PC-9 (cell line): ENCODE results near the gene PLCL2. TPM values are rescaled to one million over a fixed set of nuclear protein-coding genes. Genes with fewer than 3 reads are reported as not detected.

Source experiments
- BruUV-seq: library from RNA; stranded (reverse); fragments of 400-500 nt; replicated peaks from 2 replicates; lab custom pipeline; 2021; lab: Mats Ljungman, UMichigan
- CTCF ChIA-PET: fragments of 300-600 bp; sonication (Branson Sonifier 250); formaldehyde crosslinking; loops from one replicate; lab custom pipeline; 2022; ENCODE audit warnings: antibody characterized with exemption; lab: Charles Lee
- POLR2A ChIA-PET: fragments of 300-600 bp; sonication (Branson Sonifier 250); formaldehyde crosslinking; loops from one replicate; lab custom pipeline; 2022; ENCODE audit warnings: antibody characterized with exemption; ENCODE audit not compliant: unreplicated experiment; lab: Charles Lee
- DNase-seq, 2 experiments: peaks; one replicate each; pipeline versions ENCODE4 v3.0.0 to v3.0.0-alpha.2; 2015 to 2022; ENCODE audit warnings: mixed read lengths in 1 of 2
- H2AFZ ChIP-seq: fragments of 200-600 bp; sonication (generic); 2 replicates; pipeline ENCODE4 v1.8.1; 2017; ENCODE audit warnings: antibody characterized with exemption
- H3F3A ChIP-seq: fragments of 200-600 bp; sonication (generic); 2 replicates; pipeline ENCODE4 v1.8.1; 2017; ENCODE audit warnings: antibody characterized with exemption, mild to moderate bottlenecking, low read depth; ENCODE audit not compliant: insufficient read depth
- H3K27ac ChIP-seq: fragments of 200-600 bp; sonication (generic); 2 replicates; pipeline ENCODE4 v1.6.1; 2016; ENCODE audit warnings: mixed run types
- H3K27me3 ChIP-seq: fragments of 200-600 bp; sonication (generic); 2 replicates; pipeline ENCODE4 v1.6.1; 2016; ENCODE audit warnings: low read depth, mixed run types; ENCODE audit not compliant: insufficient read depth
- H3K36me3 ChIP-seq: fragments of 200-600 bp; sonication (generic); 2 replicates; pipeline ENCODE4 v1.6.1; 2016; ENCODE audit warnings: low read depth, mixed run types
- H3K4me1 ChIP-seq: fragments of 200-600 bp; sonication (generic); replicated peaks from 2 replicates; pipeline ENCODE4 v1.6.1; 2016; ENCODE audit warnings: mixed run types; ENCODE audit not compliant: insufficient read depth
- H3K4me2 ChIP-seq: fragments of 200-600 bp; sonication (generic); 2 replicates; pipeline ENCODE4 v1.6.1; 2017; ENCODE audit warnings: mixed run types
- H3K4me3 ChIP-seq: fragments of 200-600 bp; sonication (generic); 2 replicates; pipeline ENCODE4 v1.6.1; 2016; ENCODE audit warnings: mixed run types
- H3K79me2 ChIP-seq: fragments of 200-600 bp; sonication (generic); 2 replicates; pipeline ENCODE4 v1.6.1; 2017; ENCODE audit warnings: low read depth, mixed run types
- H3K9me2 ChIP-seq: fragments of 200-600 bp; sonication (generic); 2 replicates; pipeline ENCODE4 v1.8.1; 2017; ENCODE audit warnings: mild to moderate bottlenecking; ENCODE audit not compliant: insufficient read depth
- H3K9me3 ChIP-seq: fragments of 200-600 bp; sonication (generic); 2 replicates; pipeline ENCODE4 v1.8.1; 2016; ENCODE audit warnings: low read depth; ENCODE audit not compliant: insufficient read depth
- H4K20me1 ChIP-seq: fragments of 200-600 bp; sonication (generic); 2 replicates; pipeline ENCODE4 v1.8.1; 2017; ENCODE audit not compliant: insufficient read depth
- CTCF ChIP-seq: fragments of 200-600 bp; sonication (generic); conservative IDR thresholded peaks from 2 replicates; pipeline ENCODE4 v1.6.1; 2017; ENCODE audit warnings: mixed run types, antibody characterized with exemption, mild to moderate bottlenecking, moderate library complexity
- EZH2 ChIP-seq: fragments of 200-600 bp; sonication (generic); IDR thresholded peaks from 2 replicates; pipeline ENCODE4 v1.8.0; 2017; ENCODE audit warnings: antibody characterized with exemption, low read depth
- intact Hi-C: fragments of 100-400 bp; cut with micrococcal nuclease; formaldehyde crosslinking; loops from one replicate; pipeline ENCODE4 v1.10.0; 2022; ENCODE audit not compliant: unreplicated experiment
- total RNA-seq: library from RNA; stranded (reverse); gene quantifications from 2 replicates; pipeline ENCODE4 v1.2.3, GENCODE V29; 2021

PLCL2 gene
- total RNA-seq, 1 experiment from 2014 or later = 4.6 TPM

GRCh38 chr3:16868513-16868912, 16.2 kb upstream of the PLCL2 start:
- H3K36me3 ChIP-seq = no peaks in the 10 kb centered on the region
- DNase-seq = no peak
- H3K27me3 ChIP-seq = no peaks in the 10 kb centered on the region
- no peak overlapping the region for H2AFZ ChIP-seq
- H3K9me2 ChIP-seq = no peaks in the 10 kb centered on the region
- ChIA-PET CTCF (no interaction called here), POLR2A (no interaction called here)
- 0 out of 2 replicates have a peak, but pooled peaks cover 9% of the 10 kb centered on the region for H3K4me1 ChIP-seq
- intact Hi-C loops = no loop called here
- no peaks in the 10 kb centered on the region for H4K20me1 ChIP-seq
- peaks cover 3% of the 10 kb centered on the region; the same call in 1 of the 2 replicates for H3F3A ChIP-seq
- no peak overlapping the region for H3K27ac ChIP-seq
- H3K79me2 ChIP-seq = no peaks in the 10 kb centered on the region
- BruUV-seq = no TSS peak
- no peaks in the 10 kb centered on the region; the same call in 1 of the 2 replicates for H3K9me3 ChIP-seq
- H3K4me2 ChIP-seq = no peak overlapping the region
- no peak overlapping the region for H3K4me3 ChIP-seq
- TF ChIP-seq EZH2 = no peak
- no peak for TF ChIP-seq CTCF

- H3K4me3 ChIP-seq = no peak overlapping the region
- CTCF ChIA-PET = interaction anchor here (0.7 kb wide), 1 partner anchor 151 kb away, joined by 3 read pairs; no protein-coding TSS in a partner anchor
- H3K9me2 ChIP-seq = no peaks in the 10 kb centered on the region
These were observed 15.3 kb upstream of the PLCL2 start for GRCh38 chr3:16869261-16870005.

More at GRCh38 chr3:16869261-16870005, 15.3 kb upstream of the PLCL2 start:
- intact Hi-C loops = no loop called here
- DNase-seq = no peak
- H3K27ac ChIP-seq = no peak overlapping the region
- POLR2A ChIA-PET = no interaction called here
- H3K79me2 ChIP-seq = no peaks in the 10 kb centered on the region
- peaks cover 3% of the 10 kb centered on the region; the same call in 1 of the 2 replicates for H3F3A ChIP-seq
- H3K36me3 ChIP-seq = no peaks in the 10 kb centered on the region
- BruUV-seq = no TSS peak
- no peak for TF ChIP-seq EZH2
- TF ChIP-seq CTCF = no peak
- no peaks in the 10 kb centered on the region for H3K27me3 ChIP-seq
- H2AFZ ChIP-seq = no peak overlapping the region
- 0 out of 2 replicates have a peak, but pooled peaks cover 9% of the 10 kb centered on the region for H3K4me1 ChIP-seq
- H4K20me1 ChIP-seq = no peaks in the 10 kb centered on the region
- no peaks in the 10 kb centered on the region; the same call in 1 of the 2 replicates for H3K9me3 ChIP-seq
- no peak overlapping the region for H3K4me2 ChIP-seq
